ENCODE data around the gene PFDN5.

Gene PFDN5

GRCh38 chr12:53295070-53295890, at the start of gene PFDN5:
Gene PFDN5 (plus strand): TSS chr12:53295542. CDS start chr12:53295568, 26 bp downstream.
- ChIA-PET POLR2A (interaction anchor here (0.7 to 1.3 kb wide), 4 partner anchors 26 to 114 kb away, joined by 3 to 8 read pairs (median 4); partner anchors contain the start of gene AAAS), CTCF (interaction anchor here (0.9 to 25.5 kb wide), 10 partner anchors 10 to 135 kb away, joined by 3 to 383 read pairs (median 6); partner anchors contain the start of genes AAAS, ESPL1 and ITGB7)
- no peak for TF ChIP-seq CTCF (IDR thresholded peaks at IDR 0.05; ENCODE audit: control extremely low read depth, extremely low read depth, low read depth, missing control alignments)
- peak; percentile 92 for DNase-seq (ENCODE audit: extremely low spot score)

GRCh38 chr12:53251477-53252348, 43.6 kb upstream of the PFDN5 start:
- ChIA-PET POLR2A (no interaction called here), CTCF (interaction anchor here (0.6 to 7.1 kb wide), 24 partner anchors 9 to 265 kb away, joined by 3 to 69 read pairs (median 3); partner anchors contain the start of genes AAAS, CSAD, ESPL1 and ITGB7)
- peak; percentile 67 for TF ChIP-seq CTCF (IDR thresholded peaks at IDR 0.05; ENCODE audit: control extremely low read depth, extremely low read depth, low read depth, missing control alignments)
- peak; percentile 93 for DNase-seq (ENCODE audit: extremely low spot score)

- CTCF ChIA-PET = interaction anchor here (0.9 to 7.1 kb wide), 10 partner anchors 11 to 100 kb away, joined by 3 to 69 read pairs (median 6); partner anchors contain the start of genes AAAS and ESPL1
- POLR2A ChIA-PET = no interaction called here
- no peak for DNase-seq (ENCODE audit: extremely low spot score)
Observed at GRCh38 chr12:53252349-53252916, 42.9 kb upstream of the PFDN5 start.

GRCh38 chr12:53253298-53253697, 42.0 kb upstream of the PFDN5 start:
- ChIA-PET POLR2A (interaction anchor here (0.6 kb wide), 1 partner anchor 40 kb away, joined by 3 read pairs; no protein-coding TSS in a partner anchor), CTCF (interaction anchor here (0.7 to 7.1 kb wide), 11 partner anchors 11 to 187 kb away, joined by 3 to 69 read pairs (median 5); partner anchors contain the start of genes AAAS and ESPL1)
- DNase-seq (ENCODE audit: extremely low spot score) = no peak
- TF ChIP-seq CTCF (IDR thresholded peaks at IDR 0.05; ENCODE audit: control extremely low read depth, extremely low read depth, low read depth, missing control alignments) = no peak

More at GRCh38 chr12:53252349-53252916, 42.9 kb upstream of the PFDN5 start:
- TF ChIP-seq CTCF (IDR thresholded peaks at IDR 0.05; ENCODE audit: control extremely low read depth, extremely low read depth, low read depth, missing control alignments) = no peak

- POLR2A ChIA-PET = no interaction called here
- TF ChIP-seq CTCF (IDR thresholded peaks at IDR 0.05; ENCODE audit: control extremely low read depth, extremely low read depth, low read depth, missing control alignments) = no peak
- CTCF ChIA-PET = interaction anchor here (0.9 to 7.1 kb wide), 6 partner anchors 12 to 98 kb away, joined by 3 to 69 read pairs (median 6); partner anchors contain the start of genes AAAS and ESPL1
- DNase-seq (ENCODE audit: extremely low spot score) = no peak
Observed at GRCh38 chr12:53254816-53255545, 40.4 kb upstream of the PFDN5 start.
